Left kidney (tissue), 2 donors: ENCODE measurements around the gene MRPL10. TPM values are rescaled to one million over a fixed set of nuclear protein-coding genes. Genes with fewer than 3 reads are reported as not detected.

Experiments
- DNase-seq: peaks from one replicate; pipeline ENCODE4 v3.0.0-alpha.2; 2013
- polyA plus RNA-seq: library from polyadenylated mRNA; unstranded; fragments of 120-200 nt; gene quantifications from one replicate; pipeline ENCODE4 v1.2.1, GENCODE V29; 2013; ENCODE audit not compliant: insufficient read length

Gene MRPL10
- polyA plus RNA-seq, 1 donor = 52.8 TPM

DNA sequence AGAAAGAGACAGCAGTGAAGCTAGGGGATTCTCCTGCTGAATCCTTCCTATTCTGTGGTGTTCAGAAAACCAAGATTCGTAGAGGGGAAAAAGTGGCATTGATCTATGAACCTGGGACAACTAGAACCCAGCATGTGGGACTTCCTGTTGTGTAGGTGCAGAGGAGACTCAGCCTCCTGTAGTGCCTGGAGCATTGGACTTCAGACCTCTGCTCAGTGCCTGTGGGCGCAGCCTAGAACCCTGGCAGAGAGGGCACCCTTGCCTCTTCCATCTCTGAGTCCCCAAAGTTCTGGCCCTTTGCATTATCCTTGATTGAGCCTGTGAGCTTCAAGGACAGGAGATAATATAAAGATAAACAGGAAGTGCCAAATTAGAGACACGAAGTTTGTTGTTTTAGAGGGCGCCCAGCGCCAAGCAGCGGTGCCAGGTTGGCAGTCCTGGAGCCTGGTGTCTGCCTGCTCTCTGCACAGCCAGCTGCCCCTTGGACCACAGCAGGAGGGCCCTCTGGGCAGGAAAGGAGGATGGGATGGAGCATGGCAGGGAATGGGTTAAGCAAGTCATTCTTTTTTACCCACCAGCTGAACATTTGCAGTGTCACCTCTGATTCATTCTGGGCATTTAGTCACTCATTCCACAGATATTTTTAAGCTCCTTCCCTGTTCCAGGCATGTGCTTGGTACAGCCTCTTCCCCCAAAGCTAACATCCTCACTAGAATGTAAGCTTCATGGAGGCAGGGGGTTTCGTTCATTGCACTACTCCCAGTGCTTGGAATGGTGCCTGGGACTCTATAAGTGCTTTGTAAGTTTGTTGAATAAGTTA, 31.5 kb upstream of the MRPL10 start:
- no peak for DNase-seq

DNA sequence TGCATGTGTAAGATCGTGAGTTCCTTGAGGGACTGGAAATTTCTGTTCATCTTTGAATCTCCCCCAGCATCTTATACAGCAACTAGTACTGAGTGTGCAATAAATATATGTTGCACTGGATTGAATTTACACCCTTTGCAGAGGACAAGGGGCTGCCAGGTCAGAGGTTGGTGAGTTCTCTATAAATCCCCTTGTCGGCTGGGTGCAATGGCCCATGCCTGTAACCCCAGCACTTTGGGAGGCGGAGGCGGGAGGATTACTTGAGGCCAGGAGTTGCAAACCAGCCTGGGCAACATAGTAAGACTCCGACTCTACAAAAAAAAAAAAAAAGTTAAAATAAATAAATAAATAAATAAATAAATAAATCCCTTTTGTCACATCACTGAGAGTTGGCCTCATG, 29.0 kb upstream of the MRPL10 start:
- no peak for DNase-seq

DNA sequence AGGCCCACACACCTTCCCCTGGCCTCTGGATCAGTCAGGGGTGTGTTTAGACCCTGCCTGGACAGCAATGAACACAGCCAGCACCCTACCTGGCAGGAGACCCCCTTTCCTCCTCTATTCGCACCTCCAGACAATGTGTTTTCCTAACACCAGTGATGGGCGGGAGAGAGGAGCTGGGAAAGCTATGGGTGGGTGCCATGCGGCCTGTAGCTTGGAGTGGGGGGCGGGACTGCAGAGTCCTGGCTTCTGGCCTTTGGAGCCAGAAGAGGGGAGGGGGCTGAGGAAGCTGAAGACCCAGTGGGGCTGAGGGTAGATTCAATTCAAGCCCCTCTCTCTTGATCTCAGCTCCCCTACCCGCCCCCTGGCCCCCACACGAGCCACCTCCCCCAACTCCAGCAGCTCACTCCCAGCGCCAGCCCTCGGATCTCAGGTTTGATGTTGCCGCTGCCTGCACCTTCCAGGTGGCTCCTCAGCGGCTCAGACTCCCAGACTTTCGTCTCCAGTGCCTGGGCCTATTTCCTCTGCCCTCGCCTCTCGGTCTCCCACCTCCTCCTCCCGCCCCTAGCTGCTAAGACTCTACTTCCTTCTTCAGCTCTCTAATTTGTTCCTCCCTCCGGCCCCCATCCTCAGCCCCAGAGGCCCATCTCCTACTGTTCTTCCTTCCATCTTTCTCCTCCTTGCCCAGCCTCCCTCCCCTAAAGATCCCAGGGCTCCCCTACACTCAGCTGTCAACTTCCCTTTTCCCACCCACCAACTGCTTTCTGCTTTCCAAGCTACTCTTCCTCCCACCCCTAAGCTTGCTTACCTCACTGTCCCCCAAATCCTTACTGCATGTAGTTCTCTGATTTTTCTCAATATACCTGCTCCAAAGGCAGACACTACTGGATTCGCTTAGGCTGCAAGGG, 26.5 kb upstream of the MRPL10 start:
- DNase-seq = no peak

DNA sequence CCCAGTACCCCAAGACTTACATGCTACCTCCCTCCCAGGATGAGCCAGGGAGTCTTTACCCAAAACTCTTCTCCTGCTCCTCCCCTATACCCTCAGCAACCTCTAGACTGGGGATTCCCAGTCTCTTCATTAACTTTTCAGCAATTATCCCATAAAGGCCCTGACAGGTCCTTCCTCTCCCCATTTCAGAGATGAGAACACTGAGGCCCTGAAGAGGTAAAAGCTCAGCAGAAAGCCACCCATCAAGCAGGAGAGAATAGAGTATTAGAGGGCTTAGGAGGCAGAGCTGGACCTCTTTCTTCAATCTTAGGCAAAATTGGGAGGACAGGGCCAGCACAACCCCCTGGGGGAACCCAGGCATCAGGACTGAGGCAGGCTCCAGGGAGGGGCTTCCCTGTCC, 25.5 kb upstream of the MRPL10 start:
- no peak for DNase-seq

DNA sequence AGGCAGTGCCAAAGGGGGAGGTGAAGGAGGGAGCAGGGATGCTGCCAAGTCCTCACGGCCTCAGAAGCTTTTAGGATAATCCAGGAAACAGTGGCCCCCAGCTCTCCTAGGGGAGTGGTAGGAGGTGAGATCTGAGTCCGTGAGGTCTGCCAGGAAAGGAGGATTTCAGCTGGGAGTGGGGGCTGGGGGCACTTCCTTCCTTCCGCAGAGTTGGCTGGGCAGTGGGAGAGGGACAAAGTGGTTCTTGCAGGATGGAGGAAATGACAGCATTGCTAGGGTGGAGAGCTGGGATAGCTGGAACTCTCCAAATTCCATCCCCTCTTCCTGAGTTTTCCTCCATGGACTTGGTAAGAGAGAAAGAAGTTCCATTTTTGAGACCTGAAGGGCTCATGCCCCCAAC, 24.4 kb upstream of the MRPL10 start:
- no peak for DNase-seq

DNA sequence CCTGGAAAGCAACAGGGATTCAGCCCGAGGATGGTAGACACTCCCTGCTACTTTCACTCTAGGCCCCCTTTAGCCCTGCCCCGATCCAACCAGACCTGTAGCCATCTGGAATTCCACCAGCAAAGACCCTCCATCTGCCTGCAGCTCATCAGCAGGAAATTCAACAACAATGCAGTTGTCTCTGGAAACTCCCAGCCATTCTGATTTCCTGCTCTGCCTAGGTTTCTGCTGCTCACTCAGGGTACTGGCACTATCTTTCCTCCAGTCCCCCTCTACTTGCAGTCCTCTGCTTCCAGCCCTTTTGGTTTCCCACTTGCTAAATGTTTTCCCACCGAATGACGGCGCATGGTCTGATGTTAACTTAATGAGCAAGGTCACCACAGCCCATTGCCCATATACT, 22.3 kb upstream of the MRPL10 start:
- DNase-seq = no peak

DNA sequence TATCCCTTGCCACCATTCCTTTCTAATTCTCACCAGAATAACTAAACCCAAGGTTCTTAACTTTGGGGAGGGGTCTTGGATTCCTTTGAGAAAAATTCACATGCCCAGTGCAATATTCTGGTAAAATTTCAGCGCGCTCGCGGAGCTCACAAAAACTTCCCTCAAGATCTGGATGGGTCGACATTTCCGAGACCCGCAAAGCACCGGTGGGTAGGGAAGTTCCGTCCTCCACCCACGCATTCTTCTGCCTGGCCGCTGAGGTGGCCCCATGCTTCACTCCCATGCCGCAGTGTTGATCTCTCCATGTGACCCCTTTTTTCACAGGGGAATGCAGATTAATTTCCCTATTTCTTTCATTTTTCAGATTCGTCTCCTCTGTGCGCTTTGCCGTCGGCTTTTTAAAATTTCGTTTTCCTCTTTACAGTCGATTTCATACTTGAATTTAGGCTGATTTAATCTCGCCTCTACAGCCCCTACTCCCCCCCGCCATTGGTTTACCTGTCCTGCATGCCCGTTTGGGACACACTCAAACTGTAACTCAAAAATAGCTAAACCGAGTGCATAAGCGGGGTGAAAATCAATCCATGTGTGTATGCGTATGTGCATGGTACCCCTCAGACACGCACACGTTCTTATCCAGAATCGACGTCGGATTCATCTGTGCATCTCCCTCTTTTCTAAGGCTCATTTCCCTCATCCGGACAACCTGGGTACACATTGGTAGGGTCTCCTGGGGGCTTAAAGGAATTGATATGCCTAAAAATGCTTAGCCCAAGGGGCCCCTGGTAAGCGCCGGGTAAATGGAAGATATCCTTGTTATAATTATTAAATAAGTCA, 21.0 kb upstream of the MRPL10 start:
- DNase-seq = no peak

DNA sequence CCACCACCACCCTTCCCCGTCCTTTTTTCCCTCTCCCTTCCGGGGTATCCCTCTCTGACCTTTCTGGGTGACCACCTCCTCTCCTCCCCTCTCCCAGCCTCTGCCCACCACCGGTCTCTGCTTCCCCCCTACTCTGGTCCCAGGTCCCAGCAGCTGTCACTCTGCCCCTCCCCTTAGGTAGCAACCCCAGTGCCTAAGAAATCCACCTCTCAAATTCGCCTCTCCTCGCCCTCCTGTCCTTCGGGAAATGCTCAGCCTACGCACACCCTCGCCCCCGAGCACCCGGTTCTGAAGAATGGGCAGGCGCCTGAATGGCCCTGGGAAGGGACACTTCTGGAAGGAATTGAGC, 20.4 kb upstream of the MRPL10 start:
- DNase-seq = no peak

DNA sequence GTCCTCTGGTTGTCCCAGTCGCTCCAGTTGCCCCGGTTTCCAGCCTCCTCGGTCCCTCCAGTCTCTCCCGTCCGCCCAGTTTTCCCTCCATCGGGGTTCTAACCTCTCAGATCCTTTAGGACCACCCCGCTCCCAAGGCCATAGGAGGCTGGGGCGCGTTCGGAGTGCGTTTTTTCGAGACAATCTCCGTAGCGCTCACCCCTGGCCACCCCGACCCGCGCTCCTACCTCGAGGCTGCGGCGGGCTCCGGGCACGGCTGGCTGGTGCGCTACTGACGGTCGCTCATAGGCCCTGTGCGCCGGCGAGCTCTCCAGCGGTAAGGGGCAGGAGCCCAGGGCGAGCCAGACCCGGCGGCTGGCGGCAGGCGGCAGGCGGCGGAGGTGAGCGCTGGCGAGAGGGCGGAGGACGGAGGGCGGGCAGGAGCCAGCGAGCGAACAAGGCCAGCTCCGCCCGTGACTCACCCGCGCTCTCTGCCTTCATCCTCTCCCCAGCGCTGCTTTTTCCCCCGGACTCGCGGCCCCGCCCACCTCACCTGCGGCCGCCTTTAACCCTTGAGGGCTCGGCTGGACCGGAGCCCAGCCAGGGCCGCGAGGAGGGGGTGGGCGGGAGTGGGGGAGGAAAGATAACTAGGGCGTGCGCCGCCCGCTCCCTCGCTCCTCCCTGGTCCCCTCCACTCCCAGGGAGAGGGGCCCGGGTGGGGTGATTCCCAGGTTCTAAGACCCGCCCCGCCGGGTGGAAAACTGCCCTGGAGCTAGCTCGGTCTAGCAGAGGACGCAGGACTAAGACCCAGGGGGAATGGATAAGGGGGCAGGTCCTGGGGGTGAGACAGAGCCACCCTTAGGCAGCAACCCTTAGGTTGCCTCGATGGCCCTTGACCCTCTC, 19.6 kb upstream of the MRPL10 start, which contains the start of gene SP6:
Gene SP6, minus strand, starts transcription at position 472 of the 882 bp plus-strand sequence. CDS start 2,734 bp downstream, outside the sequence.
- DNase-seq = peak; percentile 62

DNA sequence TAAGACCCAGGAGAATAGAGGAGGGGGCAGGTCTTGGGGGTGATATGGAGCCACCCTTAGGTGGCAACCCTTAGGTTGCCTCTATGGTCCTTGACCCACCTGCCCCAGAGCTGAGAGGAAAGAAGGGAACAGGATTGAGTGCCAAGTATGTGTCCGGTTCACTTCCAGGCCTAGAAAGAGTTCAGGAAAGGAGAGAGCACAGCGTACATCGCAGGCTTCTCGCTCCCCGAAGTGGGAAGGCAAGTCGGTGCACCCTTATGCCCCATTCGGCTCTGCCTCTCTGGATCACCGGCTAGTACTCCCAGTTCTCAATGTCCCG, 19.0 kb upstream of the MRPL10 start:
- DNase-seq = no peak

DNA sequence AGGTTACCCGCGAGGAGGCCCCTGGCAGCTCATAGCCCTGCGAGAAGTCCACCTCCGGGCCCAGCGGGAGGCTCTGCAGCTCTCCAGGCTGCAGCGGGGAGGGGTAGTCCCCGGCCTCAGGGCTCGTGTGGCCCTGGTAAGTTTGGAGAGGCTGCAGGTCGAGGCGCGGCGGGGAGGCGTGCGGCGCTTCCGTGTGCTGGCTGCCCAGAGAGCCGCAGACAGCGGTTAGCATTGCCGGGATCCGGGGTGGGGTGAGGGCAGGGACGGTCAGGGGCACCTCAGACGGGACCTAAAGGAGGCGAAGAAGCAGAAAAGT, 16.8 kb upstream of the MRPL10 start:
- DNase-seq = no peak

DNA sequence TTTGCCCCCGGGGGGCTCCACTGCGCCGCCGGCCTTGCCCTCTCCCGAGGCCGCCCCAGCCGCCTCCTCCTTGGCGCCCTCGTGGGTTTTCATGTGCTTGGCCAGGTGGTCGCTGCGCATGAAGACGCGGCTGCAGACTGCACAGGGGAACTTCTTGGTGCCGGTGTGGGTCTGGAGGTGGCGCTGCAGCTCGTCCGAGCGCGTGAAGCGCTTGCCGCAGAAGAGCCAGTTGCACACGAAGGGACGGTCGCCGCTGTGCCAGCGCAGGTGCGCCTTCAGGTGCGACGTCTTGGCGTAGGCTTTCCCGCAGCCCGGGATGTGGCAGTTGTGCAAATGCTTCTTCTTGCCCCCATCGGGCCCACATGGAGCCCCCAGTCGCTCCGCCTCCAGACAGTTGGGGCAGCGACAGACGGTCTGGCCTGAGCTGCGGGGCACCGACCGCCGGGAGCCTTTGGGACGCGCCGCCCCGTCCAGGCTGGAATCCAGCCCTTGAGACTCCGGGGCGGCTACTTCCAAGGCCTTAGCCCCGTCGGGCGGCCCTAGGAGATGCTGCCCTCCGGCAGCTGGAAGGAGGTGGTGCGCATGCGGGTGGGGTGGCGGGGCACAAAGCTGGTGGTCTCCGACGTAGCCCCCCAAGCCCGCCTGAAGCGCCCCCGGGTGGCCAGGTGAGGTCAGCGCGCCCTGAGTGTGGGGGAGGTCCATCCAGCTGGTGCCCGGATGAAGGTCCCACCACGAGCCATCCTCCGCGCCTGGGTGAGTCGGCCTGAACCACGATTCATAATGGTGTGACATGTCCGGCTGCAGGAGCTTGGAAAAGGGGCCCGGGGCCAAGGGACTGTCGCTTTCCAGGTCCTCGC, 16.2 kb upstream of the MRPL10 start:
- no peak for DNase-seq

DNA sequence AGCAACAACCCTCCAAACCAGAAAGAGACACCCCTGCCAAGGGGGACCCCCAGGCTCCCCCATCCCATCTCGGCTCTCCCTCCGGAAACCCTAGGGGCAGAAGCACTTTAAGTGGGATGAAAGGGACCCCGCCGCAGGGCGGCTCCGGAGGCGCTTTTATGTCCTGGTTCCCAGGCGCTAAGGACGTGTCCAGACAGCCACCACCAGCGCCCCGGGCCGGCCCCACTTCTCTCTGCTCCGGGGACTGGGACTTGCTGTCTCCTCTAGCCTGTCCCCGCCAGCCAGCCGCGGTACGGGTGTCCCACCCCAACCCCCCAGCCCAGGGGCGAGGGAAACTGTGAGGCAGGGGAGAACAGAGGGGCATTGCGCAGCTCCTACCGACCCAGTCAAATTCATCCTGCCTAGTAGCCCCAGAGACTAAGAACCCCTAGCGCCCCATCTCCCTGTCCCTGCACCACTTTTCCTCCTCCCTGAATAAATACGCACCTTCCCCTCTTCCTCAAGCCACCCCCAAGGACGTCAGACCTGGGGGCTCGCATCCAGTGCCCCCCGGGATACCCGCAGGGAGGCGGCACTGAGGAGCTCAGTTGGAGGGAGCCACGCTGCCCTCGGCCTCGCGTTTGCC, 15.5 kb upstream of the MRPL10 start:
- no peak for DNase-seq

DNA sequence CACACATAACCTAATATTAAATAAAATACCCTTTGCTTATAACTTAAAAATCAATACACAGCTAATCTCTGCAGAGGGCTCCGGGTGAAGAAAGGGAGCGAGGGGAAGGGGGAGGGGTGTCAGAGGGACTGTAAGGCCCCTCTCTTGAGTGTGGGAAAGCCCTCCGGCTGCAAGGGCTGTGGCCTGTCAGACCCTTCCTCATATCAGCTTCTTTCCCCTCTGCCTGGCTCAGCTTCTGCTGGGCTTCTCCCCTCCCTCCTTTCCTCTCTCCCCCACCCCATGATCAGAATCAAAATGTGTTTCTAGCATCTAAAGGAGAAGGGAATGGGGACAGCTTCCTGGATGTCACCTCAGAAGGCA, 14.4 kb upstream of the MRPL10 start:
- DNase-seq = no peak

DNA sequence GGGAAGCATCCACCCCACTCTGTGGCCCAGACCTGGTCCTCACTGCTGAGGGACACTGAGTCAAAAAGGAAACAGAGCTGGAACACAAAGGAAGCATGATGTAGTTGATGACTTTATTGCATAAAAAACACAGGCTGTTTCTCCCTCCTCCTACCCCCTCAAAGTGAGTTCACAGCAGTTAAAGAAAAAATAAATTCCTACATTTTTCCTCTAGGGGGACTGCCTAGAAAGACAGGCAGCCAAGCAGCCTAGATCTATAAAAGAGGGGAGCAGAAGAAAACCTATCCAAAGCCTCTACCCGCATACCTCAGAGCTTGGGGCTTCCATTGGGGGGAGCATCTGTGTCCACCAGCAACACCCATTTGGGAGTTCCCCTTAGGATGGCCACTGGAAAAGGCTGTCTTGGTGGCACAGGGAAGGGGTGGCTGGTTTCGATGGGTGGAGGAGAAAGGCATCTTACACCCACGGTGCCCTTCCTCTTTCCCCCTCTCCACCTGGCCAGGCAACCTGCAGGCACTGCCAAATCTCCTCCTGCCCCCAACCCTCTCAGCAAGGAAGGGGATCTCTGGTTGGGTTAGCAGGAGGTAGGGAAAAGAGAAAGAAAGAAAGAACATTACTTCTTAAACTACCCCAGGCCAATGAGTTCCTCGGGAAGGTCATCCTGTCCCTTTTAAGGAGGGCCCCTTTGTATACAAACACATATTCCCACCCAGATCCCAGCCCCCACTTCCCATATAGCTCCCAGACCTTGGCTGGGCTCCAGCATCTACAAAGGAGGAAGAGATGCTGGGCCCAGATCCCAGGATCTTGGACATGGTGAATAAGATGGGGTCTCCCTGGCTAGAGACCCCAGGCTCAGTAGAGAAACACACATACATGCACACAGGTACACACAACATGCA, 13.7 kb upstream of the MRPL10 start:
- no peak for DNase-seq

DNA sequence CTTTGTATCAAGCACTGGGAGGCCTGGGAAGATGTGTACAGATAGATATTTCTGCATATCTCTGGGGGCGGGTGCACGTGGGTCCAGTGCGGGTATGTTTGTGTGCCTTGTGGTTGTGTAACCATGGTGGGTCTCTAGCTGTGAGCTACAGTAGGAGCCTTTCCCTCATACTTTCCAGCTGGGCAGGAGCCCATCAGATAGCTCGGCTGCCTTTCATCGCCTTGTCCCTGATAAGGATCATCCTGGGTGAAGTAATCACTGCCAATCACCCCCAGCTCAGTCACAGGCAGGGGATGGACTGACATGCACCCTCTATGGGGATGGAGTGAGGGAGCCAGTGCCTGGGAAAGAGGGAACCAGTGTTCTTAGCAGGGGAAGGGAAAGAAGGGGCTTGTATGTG, 12.9 kb upstream of the MRPL10 start:
- DNase-seq = no peak

DNA sequence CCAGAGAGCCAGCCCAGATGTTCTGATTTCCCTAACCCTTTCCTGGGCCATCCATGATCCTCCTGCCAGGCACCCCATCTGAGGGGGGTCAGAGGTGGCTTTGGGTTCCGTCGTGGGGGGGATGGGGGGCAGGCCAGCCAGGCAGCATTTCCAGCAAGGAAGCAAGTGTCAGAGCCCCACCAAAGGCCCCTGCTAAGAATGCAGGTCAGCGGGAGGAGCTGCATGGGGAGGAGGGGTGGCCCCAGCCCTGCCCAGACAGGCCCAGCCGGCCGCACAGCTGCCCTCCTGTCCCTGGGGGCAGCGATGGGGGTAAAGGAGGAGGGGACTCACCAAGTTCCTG, 12.0 kb upstream of the MRPL10 start:
- DNase-seq = no peak

DNA sequence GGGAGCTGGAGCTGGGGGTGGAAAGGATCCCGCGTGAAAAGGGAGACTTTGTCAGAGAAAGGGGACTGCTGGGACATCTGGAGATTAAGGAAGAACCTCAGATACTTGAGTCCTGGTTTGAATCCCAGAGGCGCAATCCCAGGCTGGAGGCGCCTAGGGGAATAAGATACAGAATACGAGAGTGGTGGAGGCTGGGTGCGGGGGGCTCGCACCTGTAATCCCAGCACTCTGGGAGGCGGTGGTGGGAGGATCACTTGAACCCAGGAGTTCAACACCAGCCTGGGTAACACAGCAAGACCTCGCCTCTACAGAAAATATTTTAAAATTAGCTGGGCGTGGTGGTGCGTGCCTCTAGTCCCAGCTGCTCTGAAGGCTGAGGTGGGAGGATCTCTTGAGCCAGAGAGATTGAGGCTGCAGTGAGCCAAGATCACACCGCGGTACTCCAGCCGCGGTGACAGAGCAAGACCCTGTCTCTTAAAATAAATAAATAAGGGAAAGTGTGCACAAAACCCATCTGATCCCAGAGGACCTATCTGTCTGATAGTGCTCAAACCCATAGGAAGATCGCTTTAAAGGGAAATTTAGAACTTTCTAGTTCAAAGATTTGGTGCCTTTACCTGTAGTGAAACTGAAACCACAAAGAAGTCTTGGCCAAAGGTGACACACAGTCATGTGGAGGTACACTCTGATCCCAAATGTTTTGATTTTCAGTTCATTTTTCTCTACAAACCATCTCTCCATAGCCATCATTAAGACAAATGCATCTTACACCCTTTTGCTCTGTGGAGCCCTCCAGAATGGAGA, 10.3 kb upstream of the MRPL10 start:
- DNase-seq = no peak
